Right ventricle myocardium superior (tissue), 1 donor: Measurements from ENCODE around the gene HAL. TPM values are rescaled to one million over a fixed set of nuclear protein-coding genes. Genes with fewer than 3 reads are reported as not detected.

ENCODE experiments used
- ATAC-seq: fragments of 200-7000 bp; cut with Tn5 transposase; one replicate; pipeline ENCODE4 v1.9.1; 2020; ENCODE audit warnings: mild to moderate bottlenecking; ENCODE audit not compliant: poor library complexity
- DNase-seq: peaks from one replicate; pipeline ENCODE4 v3.0.0-alpha.2; 2020
- intact Hi-C: fragments of 100-400 bp; cut with DNase I; formaldehyde crosslinking; loops from one replicate; pipeline ENCODE4 v1.11.2; 2022
- total RNA-seq: library from RNA; stranded (reverse); fragmentation: NEBNext Ultra II Directional; extraction: Animal tissue kit (Norgen Biotek cat#: 25700); gene quantifications from one replicate; pipeline ENCODE4 v1.2.1, GENCODE V29; 2021
- donor health status: DM: no; HTN: yes; CAD: no; lungs with severe emphysema.

HAL gene
- total RNA-seq, 1 donor from 2014 or later: 0.16 TPM

DNA sequence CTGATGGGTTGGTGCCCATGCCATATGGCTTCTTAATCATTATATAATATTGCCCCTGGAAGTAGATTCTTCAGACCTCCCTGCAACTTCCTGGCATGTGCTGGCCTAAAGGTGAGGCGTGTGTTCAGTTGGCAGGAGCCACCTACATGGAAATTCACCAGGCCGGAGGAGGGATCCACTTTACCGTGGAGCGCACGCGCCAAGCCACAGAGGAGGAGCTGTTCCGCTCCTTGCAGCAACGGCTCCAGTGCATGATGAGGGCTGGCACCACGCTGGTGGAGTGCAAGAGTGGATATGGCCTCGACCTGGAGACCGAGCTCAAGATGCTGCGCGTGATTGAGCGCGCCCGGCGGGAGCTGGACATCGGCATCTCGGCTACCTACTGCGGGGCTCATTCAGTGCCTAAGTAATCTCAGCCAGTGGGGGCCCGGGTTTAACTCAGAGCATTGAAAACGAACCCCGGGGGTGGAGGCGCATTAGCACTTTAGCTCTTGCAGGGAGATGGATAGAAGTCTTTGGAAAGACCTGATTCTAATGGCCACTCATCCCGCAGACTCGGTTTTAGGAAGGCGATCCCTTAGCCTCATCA lies 39.5 kb downstream of the HAL start:
- intact Hi-C loops: no loop called here
- DNase-seq (no peak), ATAC-seq (no peak)

DNA sequence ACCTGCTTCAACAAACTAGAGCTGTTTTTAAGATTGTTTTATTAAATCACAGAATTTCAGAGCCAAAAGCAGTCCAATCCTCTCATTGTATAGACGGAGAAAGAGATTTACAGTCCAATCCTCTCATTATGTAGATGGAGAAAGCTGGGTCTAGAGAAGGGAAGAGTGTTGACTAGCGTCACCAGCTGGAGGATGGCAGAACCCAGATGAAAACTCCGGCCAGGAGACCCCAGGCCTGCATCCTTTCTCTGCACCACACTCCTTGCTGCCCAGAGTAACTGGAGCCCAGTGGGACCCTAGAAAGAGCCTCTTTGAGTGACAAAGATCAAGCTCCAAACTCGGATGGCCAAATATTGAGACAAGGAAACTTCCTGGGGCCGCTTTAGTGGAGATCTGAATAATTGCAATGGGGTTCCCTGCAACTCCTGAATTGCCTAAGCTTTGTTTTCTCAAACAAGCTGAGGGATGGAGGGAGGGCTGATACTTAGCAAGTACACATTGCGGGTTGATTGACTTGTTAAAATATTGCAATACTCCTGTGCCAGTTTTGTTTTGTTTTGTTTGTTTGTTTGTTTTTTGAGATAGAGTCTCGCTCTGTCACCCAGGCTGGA lies 40.5 kb downstream of the HAL start:
- ATAC-seq (no peak), DNase-seq (no peak)
- intact Hi-C loops: no loop called here

DNA sequence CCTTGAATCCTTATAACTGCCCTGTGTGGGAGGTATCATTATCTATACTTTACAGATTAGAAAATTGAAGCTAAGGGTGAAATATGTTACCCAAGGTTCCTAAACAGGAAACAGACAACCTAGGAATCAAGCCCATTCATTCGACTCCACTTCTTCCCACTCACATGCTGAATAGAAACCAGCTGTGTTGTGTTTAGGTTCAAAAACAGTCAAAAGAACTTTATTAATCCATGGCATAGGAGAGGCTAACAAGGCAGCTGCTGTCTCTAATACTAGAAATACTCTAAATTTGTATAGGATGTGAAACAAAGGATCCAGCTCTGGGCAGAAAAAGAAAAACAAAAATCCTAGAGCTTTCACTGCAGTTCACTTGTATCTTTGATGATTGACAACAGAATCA lies 43.1 kb downstream of the HAL start:
- no peak for ATAC-seq
- intact Hi-C loops: no loop called here
- no peak for DNase-seq

DNA sequence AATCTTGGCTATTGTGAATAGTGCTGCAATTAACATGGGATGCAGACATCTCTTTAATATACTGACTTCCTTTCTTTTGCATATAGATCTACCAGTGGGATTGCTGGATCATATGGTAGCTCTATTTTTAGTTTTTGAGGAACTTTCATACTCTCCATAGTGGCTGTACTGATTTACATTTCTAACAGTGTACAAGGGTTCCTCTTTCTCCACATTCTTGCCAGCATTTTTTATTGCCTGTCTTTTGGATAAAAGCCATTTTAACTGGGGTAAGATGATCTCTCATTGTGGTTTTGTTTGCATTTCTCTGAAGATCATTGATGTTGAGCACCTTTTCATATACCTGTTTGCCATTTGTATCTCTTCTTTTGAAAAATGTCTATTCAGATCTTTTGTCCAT lies 44.6 kb downstream of the HAL start:
- intact Hi-C loops: no loop called here
- ATAC-seq (no peak), DNase-seq (no peak)

DNA sequence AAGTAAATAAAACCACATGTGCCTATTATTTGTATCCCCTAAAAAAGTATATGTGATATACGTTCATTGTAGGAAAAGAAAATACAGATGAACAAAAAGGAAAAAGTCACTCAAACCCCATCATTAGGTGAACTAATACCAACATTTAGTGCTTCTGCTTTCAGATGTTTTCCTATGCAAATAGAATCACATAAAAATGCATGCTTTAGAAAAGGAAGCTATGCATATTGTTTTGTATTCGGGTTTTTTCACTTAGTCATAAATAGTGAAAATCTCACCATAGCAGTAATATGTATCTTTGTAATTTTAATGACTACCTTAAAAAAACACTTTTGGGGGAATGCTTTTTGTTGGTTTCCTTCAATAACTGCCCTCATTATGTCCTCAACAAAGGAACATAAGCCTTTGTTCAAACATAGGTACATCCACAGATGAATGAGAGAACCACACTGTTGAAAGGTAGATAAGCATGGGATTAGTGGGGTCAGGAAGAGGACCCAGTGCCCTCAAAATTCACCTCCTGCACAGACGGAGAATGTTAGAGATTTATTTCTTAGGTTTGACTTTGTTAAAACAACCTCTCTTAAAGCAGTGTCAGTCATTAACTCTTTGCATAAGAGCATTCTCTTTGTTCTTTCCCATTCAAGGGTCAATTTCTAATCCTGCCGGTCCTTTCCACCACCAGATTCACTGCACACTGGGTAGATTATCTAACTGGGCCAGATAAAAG lies 46.5 kb downstream of the HAL start:
- ATAC-seq: no peak
- intact Hi-C loops: no loop called here
- DNase-seq: no peak

DNA sequence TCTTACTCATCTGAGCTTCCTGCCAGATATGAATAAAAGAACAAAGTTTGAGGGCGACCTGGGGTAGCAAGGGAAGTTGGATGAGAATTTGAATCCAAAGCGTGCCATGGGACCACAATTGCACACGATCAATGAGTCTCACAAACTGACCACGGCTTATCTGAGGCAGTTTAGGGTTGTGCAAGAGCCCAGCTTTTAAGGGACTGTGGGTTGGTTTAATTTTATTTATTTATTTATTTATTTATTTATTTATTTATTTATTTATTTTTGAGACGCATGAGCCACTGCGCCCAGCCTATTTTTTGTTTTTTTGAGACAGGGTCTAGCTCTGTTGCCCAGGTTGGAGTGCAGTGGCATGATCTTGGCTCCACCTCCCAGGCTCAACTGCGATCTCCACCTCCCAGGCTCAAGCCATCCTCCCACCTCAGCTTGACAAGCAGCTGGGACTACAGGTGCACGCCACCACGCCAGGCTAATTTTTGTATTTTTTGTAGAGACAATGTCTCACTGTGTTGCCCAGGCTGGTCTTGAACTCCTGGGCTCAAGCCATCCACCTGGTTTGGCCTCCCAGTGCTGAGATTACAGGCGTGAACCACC lies 51.9 kb downstream of the HAL start:
- ATAC-seq: no peak
- DNase-seq: no peak
- intact Hi-C loops: no loop called here

DNA sequence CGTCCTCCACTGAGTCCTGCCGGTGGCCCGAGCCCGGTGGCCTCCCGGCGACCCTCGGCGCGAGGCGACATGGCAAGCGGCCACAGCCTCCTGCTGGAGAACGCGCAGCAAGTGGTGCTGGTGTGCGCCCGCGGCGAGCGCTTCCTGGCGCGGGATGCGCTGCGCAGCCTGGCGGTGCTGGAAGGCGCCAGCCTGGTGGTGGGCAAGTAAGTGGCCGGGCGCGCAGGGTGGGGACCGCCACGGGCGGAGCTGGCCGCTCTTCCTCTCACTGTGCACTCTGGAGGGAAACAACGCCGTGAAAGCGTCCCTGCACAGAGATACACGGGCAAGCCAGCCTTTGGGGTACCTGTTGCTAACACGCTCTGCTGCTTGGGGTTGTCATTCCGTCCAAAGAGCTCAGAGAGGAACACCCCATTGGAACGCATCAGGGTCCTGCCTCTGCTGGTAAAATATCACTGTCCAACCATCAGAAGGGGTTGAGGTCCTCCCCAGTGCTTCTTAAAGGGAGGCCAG lies 52.8 kb downstream of the HAL start, which contains the start of gene AMDHD1:
AMDHD1 (plus strand) TSS at position 2 of the 513 bp plus-strand sequence; CDS start at position 70, 68 bp downstream.
- DNase-seq: peak; percentile 74
- peak; percentile 88 for ATAC-seq
- intact Hi-C loops: no loop called here

DNA sequence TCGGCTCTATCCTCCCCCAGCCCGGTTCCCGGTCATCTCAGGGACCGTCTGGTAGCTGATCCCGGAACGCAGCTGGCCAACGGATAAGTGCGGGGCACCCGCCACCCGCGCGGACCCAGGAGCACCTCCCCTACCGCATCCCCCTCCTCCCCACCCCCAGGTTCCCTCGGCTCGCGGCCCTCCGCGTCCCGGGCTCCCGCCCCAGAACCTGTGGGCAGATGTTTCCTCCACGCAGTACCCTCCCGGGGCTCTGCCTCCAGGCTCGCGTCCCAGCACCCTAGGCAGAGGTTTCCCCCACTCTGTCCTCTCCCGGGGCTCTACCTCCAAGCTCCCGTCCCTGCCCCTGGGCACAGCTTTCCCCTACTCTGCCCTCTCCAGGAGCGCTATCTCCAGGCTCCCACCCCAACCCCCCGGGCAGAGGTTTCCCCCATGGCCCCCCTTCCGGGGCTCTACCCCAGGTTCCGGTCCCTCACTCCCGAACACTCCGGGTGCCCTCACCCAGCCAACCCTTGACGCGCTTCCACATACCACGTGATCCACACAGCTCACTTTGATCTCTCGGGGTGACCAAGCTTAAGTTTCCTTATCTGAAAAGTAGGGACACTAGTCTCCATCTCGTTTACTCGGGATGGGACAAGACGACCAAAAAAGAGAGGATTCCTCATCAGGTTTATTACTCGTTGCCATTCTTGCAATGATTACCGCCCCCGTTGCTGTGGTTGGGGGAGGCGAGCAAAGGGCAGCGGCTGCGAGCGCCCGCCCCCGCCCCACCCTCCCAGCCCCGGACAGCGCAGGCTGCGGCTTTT lies 53.4 kb downstream of the HAL start, which contains the start of gene CCDC38:
CCDC38 (minus strand) TSS at position 91 of the 806 bp plus-strand sequence. CDS start 6,105 bp downstream, outside the sequence.
- ATAC-seq (peak; percentile 99), DNase-seq (peak; percentile 85)
- intact Hi-C loops: no loop called here

DNA sequence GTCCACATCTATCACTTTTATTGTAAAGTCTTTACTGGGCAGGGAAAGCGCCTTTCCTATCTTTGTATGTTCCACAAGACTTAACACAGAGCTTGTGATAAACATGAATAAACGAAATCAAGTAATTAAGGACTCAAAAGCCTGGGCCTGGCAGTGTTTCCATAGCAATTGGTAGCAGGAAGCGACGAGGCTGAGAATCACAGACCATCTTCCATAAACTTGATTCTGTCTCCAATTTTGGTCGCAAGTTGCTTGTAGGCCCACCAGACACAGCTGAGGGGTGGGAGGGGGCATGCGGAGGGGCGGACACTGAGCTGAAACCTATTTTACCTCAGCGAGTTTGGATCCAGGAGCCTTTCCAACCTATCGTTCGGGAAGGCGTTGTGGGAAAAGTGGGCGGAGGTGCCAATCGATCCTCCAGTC lies 54.0 kb downstream of the HAL start:
- intact Hi-C loops: no loop called here
- ATAC-seq: no peak
- no peak for DNase-seq

DNA sequence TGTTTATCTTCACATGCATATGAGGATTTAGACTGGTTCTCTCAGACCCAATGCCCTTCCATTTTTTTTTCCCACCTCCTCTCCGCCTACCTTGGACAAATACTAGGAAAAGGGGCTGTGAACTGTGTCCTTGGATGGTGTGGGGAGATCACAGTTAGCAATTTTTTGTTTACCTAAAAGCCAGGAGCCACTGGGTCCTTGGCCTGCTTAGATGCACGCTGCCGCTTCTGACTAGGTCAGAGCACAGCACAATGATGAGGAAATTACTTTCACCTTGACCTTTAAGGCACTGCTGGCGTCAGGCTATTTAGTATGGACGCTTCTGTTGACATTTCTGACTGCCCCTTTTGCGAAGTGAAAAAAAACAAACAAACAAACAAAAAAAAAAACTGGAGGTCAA lies 55.6 kb downstream of the HAL start:
- DNase-seq (no peak), ATAC-seq (no peak)
- intact Hi-C loops: no loop called here

Other genes starting within 250 kb of the HAL start
- gene NTN4, start 205.6 kb downstream of the HAL start, total RNA-seq: 81.5 TPM
- gene SNRPF, start 137.4 kb downstream of the HAL start, total RNA-seq: 9.3 TPM
- gene CCDC38, start 53.7 kb downstream of the HAL start, total RNA-seq: 0.08 TPM
- 1.0 TPM for gene AMDHD1, start 53.0 kb downstream of the HAL start, total RNA-seq
- 36.6 TPM for gene LTA4H, start 39.2 kb upstream of the HAL start, total RNA-seq
- gene ELK3, start 198.0 kb upstream of the HAL start, total RNA-seq: 18.9 TPM